HG03135 (cell line): ENCODE results near the gene BIVM.
"Not testable (repeated sequence)": the region's sequence is repeated elsewhere in the genome, so short reads cannot be mapped to it uniquely, and the experiment has no call there.

Experiments used
- ATAC-seq: cut with Tn5 transposase; IDR thresholded peaks from one replicate; pipeline ENCODE4 v1.9.1; 2021; ENCODE audit warnings: mild to moderate bottlenecking, moderate library complexity; ENCODE audit not compliant: unreplicated experiment

BIVM gene, protein sequence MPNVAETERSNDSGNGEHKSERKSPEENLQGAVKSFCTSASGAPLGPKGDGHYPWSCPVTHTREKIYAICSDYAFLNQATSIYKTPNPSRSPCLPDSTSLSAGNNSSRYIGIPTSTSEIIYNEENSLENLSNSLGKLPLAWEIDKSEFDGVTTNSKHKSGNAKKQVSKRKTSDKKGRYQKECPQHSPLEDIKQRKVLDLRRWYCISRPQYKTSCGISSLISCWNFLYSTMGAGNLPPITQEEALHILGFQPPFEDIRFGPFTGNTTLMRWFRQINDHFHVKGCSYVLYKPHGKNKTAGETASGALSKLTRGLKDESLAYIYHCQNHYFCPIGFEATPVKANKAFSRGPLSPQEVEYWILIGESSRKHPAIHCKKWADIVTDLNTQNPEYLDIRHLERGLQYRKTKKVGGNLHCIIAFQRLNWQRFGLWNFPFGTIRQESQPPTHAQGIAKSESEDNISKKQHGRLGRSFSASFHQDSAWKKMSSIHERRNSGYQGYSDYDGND

DNA sequence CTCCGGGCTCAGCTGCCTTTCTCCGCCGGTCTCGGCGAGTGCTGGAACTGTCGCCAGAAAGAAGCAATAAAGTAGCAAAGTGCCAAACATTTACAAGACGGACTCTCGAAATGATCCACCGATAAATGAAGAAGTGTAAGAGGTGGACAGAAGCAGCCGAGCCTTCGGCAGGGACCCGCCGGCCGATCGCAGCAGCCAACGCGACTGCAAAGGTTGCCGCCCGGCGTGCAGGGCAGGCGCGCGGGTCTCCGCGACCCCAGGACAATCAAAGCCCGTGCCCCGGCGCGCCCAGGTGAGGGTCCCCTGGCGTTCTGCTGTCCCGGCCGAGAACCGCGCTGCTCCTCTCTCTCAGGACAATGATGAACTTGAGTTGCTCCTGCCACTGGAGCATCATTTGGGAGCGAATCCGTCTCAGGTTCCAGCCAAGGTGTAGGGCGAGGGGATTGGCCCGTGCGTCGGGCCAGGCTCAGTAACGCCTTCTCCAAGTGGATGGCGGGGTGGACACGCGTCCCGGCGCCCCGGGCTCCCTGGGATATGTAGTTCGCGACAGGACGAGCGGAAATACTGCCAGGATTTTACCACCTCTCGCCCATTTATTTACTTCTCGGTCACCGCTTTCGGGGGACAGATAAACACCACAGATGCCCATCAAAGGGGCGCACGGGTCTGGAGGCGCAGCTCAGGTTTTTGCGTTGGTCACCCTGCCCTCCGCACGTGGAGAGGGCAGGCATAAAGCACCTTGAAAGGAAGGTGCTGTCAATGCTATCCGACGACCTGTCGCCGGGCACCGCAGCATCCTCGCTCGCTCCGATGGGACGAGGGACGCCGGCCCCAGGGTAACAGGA lies at the start of gene BIVM, which contains the start of gene POGLUT2:
BIVM (plus strand) TSS at position 539 of the 845 bp plus-strand sequence. CDS start 8,149 bp downstream, outside the sequence.
POGLUT2 (minus strand) TSS at position 396 of the 845 bp plus-strand sequence; CDS start at position 90, 306 bp downstream.
- ATAC-seq = peak; percentile 85

DNA sequence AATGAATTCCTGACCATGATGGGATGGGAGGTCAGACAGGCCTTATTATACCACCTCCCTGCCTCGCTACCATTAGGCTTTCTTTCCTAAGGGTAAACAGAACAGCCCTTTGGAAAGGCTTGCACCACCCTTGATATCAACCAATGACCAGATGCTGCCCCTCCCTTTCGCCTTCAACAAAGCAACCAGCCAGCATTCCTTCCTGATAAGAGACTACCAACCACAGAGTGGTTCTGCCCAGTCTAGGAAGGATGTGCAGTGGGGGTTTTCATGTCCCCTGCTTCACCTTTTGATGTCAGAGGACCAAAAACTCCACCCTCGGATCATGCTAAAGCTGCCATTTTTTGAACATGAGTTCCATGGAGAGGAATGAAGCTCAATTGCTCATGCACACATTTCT lies 47.0 kb upstream of the BIVM start:
- no peak for ATAC-seq

DNA sequence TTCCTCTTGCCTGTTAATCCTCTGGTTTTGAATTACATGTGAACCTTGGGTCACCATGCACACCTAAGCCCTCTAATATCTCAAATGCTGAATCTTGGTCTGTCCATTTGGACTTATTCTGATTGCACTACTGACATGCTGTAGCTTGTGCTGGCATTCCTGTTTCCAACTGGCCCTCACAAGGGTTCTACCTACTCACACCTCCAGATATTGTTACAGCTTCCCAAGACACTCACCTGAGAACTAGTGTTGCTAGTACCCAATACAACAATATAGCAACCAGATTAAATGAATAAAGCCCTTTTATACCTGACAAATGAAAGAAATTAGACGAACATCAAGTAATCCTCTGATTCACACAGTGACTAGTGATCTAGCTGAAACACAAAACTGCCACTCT lies 41.9 kb upstream of the BIVM start:
- ATAC-seq = no peak

DNA sequence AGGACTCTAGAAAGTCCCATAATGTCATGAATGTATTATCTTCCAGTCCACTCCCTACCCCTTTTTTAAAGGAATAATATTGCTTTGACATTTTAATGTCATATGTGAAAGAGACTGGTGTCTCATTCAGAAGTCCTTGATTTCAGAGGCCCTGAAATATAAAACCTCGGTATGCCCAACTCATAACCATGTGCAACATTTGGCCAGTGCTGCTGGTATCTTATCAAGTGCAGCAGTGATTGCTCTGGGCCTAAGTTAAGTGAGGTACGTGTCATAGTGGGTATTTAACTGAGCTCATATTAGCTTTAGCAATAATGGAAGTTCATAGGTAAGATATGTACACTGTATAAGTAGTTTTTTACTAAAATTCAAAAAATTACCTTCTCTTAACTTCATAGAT lies 40.1 kb upstream of the BIVM start:
- ATAC-seq = no peak

DNA sequence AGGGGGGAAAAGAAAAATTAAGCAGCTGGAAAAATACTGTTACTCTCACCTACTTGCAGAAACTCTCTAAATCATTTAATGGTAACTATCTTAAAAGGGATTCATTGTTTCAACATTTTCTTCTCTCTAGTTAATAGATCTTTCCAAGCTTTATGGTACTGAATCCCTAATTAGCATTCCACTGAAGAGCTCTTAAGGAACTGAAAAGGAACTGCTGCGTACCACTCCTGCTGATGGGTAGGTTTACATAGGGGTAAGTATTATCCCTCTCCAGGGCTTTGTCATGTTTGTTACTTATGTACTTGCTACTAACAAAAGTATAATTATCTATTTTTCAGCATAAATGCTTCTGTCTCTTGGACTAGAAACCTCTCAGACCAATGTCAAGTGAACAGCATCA lies 37.8 kb upstream of the BIVM start:
- no peak for ATAC-seq

DNA sequence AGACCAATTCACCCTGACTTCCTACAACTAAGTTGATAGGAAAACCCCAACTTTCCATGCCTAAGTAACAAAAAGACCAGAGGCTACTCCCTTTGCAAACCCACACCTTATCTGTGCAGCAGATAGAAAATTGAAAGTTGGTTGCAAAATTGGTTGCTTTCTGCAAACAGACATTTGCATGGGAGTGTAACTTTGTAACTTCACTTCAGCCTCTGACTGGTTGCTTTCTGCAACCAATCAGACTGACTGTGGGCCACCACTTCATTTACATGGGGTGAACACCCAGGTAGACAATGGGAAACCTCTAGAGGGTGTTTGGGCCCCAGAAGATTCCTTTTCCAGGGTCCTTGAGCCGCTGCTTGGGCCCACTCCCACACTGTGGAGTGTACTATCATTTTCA lies 35.2 kb upstream of the BIVM start:
- ATAC-seq = no peak

DNA sequence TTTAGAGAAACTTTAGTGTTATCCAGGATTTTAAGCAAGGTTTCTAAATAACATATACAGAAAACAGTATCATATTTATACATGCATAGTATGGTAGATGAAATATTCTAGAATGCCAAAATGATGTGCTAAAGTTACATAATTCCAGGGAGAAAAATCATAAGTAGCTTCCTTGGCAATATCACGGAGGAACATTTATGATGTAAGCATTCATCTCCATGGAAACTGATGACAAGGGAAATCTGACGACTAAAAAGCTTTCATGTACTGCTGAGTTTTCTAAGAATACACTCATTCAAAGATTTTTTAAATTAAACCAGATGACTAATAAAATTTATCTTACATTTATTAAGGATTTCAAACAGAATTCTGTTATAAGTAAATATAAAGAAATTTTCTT lies 30.0 kb upstream of the BIVM start:
- ATAC-seq = no peak

DNA sequence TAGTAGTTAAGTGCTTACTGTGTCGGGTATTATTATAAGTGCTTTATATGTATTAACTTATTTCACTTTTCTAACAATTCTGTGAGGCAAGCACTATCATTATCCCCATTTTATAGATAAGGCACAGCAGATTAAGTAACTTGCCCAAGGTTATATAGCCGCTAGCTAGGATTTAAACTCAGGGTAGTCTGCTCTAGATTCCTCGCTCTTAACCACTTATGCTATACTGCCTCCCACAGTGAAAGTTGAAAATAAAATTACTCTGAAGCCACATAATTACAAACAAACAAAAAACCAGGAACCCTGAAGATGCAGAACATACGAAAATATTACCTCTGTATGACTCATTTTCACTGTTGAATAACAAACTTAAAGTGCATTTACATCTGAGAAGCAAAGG lies 29.2 kb upstream of the BIVM start:
- ATAC-seq = no peak

DNA sequence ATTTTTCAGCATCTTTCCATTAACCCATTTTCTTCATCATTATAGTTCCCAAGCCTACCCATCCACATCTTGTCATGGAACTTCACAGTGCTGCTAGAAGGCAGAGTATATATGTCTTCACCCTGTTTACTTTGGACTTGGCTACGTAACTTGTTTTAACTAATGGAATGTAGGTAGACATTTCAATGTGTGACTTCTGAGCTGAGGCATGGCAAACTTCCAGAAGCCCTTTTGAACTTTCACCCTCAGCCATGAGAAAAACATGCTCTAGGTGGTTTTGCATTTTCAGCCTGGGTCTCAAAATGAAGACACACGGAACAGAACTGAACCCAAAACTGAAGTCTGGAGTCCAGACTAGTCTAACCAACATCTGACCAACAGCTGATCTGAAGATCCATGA lies 28.5 kb upstream of the BIVM start:
- ATAC-seq = no peak

DNA sequence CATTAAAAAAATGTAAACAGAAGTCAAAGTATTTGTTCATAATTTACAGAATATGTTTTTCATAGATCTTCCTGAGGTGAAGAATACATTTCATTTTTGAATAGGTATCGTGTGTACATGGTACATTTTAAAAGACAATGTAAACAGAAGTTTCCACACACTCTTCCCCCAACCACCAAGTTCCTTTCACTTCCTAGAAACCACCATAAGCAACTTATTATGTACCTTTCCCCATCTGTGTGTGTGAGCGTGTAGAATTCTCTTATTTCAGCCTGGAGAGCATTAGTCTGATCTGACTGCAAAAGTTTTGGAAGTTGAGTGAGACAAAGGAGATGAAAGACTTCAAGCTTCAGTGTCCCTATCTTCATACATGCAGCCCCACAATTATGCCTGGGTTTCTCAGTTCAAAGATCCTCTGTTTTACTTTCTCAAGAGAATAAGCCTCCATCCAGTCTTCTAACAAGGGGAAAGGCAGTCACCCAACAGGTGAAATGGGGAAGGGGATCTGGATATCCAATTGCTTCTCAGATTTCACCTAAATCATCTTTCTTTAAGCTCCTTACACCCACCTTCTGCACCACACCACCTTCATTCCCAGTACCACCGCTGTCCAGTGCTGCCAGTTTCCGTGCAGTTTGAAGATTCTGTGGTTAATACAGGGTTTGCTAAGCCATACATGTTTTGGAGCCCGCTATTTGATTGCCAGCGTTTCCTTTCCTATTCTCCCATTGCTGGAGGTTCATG lies 27.4 kb upstream of the BIVM start:
- no peak for ATAC-seq

DNA sequence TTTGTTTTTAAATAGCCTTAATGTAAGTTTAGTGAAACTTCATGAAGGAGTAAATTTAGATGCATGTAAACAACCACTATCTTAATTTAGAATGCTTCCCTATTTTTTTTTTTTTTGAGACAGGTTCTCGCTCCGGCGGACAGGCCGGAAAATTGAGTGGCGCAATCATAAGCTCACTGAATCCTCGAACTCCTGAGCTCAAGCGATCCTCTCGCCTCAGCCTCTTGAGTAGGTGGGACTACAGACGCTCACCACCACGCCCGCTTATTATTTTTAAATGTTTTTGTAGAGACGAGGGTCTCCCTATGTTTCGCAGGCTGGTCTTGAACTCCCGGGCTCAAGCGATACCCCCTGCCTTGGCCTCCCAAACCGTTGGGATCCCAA lies 26.9 kb upstream of the BIVM start:
- ATAC-seq = no peak

DNA sequence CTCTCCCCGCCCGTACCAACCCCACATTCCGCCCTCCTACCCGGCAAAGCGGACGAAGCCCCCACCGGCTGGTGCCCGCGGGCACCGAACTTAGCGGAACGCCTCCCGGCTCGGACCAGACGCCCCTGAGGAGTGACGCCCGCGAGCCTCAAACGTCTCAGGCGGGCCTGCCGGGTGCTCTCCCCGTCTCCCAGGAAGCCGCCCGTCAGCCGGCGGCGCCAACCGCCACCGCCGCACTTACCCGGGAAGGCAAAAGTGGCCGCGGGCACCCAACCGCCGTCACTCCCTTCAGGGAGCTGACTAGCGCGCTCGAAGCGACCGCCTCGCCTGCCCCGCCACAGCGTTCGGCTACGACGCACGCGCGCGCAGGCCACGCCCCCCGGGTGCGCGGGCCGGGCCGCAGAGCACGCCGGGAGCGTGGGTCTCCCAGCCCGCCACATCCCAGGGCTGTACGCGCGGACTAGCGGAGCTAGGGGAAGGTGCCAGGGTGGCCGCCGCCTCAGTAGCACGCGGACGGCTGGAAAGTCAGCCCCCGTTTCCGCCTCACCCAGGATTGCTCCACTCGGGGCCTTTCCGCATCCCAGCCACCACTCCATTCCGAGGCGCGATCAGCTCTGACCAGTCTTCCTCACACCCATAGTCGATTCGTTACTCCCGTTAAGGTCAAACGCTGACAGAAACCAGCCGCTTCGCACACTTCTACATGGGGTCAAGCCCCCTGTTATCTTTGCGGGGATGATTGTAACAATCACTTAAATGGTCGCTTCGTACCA lies 25.3 kb upstream of the BIVM start, which contains the start of gene TEX30:
TEX30 (minus strand) TSS at position 346 of the 773 bp plus-strand sequence. CDS start 3,760 bp downstream, outside the sequence.
- ATAC-seq = peak; percentile 89

DNA sequence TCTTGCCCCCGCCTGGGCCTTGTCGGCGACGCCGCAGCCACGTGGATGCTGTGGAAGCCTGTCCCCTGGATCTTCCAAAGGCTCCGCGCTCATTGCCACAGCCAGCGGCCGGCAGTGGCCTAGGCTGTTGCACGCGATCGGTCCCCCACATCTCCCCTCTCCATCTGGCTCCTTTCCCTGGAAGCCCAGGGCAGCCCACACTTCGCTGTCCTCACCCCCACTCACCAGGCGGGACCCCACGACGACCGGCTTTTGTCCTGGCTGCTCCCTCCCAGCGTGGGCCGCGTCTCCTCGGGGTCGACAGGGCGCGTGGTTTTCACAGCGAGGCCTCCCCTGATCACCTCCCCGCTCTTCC lies 24.7 kb upstream of the BIVM start:
- ATAC-seq = no peak

DNA sequence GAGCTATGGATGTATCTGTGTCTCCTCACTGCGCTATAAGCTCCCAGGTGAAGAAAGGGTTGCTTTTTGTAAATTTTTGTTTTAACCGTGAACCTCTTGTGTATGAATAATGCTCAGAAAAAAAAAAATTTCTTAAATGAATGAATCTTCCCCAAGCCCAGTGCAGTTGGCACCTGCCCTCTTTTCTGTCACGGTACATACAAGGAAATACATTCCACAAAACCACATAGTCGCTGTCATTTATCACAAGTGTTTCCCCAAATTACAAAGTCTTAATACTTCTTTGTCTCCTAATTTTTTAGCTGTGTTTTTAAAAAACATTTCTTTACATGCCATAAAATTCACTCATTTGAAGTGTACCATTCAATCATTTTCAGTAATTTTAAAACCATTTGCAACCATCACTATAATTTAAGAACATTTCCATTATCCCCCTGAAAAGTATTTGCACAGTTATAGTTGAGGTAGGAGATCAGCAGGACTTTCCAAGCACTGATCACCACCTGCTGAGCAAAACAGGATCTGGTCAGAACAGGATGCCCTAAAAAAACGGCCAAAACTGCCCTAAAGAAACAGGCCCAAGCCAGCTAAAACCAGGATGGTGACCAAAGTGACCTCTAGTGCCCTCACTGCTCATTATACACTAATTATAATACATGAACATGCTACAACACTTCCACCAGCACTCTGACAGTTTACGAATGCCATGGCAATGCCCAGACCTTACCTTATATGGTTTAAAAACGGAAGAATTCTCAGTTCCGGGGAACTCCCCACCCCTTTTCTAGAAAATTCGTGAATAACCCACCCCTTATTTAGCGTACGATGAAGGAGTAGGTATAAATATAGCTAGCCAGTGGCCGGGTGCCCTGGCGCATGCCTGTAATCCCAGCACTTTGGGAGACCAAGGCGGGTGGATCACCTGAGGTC lies 24.1 kb upstream of the BIVM start:
- ATAC-seq = no peak

DNA sequence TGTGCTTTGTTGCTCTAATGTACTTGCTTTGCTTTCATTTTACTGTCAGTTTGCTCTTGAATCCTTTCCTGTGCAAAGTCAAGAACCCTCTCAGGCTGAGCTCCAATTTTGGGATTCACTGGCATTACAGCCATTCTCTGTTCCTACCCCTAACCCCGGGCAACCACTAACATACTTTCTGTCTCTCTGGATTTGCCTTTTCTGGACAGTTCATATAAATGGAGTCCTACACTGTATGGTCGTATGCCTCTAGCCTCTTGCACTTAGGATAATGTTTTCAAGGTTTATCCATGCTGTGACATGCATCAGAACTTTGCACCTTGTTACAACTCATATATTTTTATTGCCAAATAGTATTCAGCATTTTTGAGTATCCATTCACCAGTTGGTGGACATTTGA lies 22.6 kb upstream of the BIVM start:
- ATAC-seq = no peak

DNA sequence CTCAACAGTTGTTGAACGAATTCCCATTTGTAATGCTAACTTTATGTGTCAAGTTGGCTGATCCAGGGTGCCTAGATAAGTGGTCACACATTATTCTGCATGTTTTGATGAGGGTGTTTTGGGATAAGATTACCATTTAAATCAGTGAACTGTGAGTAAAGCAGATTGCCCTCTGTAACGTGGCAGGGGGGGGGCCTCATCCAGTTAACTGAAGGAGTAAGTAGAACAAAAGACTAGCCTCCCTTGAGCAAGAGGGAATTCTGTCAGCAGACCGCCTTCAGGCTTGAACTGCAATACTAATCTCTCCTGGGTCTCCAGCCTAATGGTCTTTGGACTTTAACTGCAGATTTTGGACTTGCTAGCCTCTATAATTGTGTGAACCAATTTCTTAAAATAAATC lies 21.2 kb upstream of the BIVM start:
- ATAC-seq = no peak

DNA sequence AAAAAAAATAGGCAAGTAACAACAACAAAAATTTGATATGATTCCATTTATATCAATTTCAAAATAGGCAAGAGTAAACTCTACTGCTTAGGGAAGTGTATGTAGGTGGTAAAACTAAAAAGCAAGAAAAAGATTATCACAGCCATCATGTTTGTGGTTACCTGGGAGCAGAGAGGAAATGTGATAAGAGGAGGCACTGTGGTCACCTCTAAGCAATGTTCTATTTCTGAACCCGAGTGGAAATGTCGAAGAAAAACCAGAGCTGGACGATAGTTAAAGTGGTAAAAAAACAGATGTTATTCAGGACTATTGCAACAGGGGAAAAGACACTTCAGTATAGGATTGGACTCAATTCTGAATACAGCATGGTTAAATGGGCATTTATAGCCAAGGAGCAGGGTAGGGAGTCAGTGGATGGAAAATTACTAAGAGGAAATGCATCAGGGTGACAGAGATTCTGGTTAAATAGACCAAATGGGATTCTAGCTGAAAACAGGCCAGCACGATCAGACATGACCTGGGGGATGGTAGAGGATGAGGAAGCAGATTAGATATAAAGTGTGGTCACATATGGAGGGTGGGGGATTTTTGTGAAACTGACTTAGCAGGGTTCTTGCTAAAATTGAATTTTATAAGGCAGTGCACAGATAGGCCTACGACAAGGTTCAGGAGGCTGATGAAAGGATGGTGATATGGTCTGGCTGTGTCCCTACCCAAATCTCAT lies 19.3 kb upstream of the BIVM start:
- no peak for ATAC-seq

DNA sequence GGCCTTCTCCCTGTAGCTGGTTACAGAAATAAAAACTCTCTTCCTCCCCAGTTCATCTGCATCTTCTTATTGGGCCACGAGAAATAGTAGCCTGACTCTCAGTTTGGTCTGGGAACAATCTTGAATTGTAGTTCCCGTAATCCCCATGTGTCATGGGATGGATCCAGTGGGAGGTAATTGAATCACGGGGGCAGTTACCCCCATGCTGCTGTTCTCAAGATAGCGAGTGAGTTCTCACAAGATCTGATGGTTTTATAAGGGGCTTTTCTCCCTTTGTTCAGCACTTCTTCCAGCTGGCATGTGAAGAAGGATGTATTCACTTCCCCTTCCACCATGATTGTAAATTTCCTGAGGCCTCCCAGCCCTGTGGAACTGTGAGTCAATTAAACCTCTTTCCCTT lies 18.3 kb upstream of the BIVM start:
- ATAC-seq = not testable (repeated sequence)

DNA sequence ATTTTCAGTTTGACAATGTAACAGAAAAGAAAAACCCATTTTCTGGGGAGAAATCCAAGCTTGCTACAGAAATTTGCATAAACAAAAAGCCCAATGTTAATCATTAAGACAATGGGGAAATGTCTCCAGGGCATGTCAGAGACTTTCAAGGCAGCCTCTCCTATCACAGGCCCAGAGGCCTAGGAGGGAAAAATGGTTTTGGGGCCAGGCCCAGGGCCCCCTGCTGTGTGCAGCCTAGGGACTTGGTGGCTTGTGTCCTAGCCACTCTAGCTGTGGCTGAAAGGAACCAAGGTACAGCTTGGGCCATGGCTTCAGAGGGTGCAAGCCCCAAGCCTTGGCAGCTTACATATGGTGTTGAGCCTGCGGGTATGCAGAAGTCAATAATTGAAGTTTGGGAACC lies 17.3 kb upstream of the BIVM start:
- no peak for ATAC-seq
